Suprapubic skin (tissue), 4 donors: ENCODE results near the gene ZDHHC14. TPM values are rescaled to one million over a fixed set of nuclear protein-coding genes. Genes with fewer than 3 reads are reported as not detected.

Experiments
- DNase-seq, 2 donors: peaks; one replicate each; pipeline ENCODE4 v3.0.0-alpha.2; 2019; ENCODE audit warnings: low spot score in 2 of 2
- H3K27ac ChIP-seq: fragments of 200-600 bp; sonication (generic); one replicate; pipeline ENCODE4 v1.5.1; 2019
- H3K27me3 ChIP-seq: fragments of 200-600 bp; sonication (generic); one replicate; pipeline ENCODE4 v1.5.1; 2019
- H3K36me3 ChIP-seq: fragments of 200-600 bp; sonication (generic); one replicate; pipeline ENCODE4 v1.5.1; 2019
- H3K4me1 ChIP-seq: fragments of 200-600 bp; sonication (generic); one replicate; pipeline ENCODE4 v1.5.1; 2019
- H3K4me3 ChIP-seq: fragments of 200-600 bp; sonication (generic); one replicate; pipeline ENCODE4 v1.5.1; 2019; ENCODE audit warnings: mild to moderate bottlenecking
- H3K9me3 ChIP-seq: fragments of 200-600 bp; sonication (generic); one replicate; pipeline ENCODE4 v1.5.1; 2019
- EP300 ChIP-seq: sonication (generic); formaldehyde crosslinking; IDR thresholded peaks from one replicate; pipeline ENCODE4 v1.6.1; 2017; ENCODE audit warnings: antibody characterized with exemption
- POLR2A ChIP-seq, 2 donors: fragments of 450-650 bp; IDR thresholded peaks; one replicate each; pipeline ENCODE4 v1.6.1; 2017; ENCODE audit warnings: antibody characterized with exemption in 2 of 2, mild to moderate bottlenecking in 2 of 2, moderate library complexity in 2 of 2
- POLR2AphosphoS5 ChIP-seq, 3 donors: sonication (generic); formaldehyde crosslinking; IDR thresholded peaks; one replicate each; pipeline ENCODE4 v1.6.1; 2017; ENCODE audit warnings: antibody characterized with exemption in 3 of 3
- WGBS: methylation state at CpG from one replicate; pipeline ENCODE4 v1.1.5; 2018; 5-methylcytosine and 5-hydroxymethylcytosine counted together
- total RNA-seq, 4 donors: library from RNA; depleted of rRNA; stranded (reverse); fragments of >200 nt; gene quantifications; one replicate each; pipeline ENCODE4 v1.1.0, GENCODE V29; 2016
- TF ChIP-seq, protein P1 (sequence below), 2 donors: fragments of 200-600 bp in 1 of 2; fragments of 450-650 bp in 1 of 2; sonication (generic) in 1 of 2; IDR thresholded peaks; one replicate each; pipeline ENCODE4 v1.5.1; 2016 to 2019; ENCODE audit warnings: antibody characterized with exemption in 2 of 2, mild to moderate bottlenecking in 1 of 2, moderate library complexity in 1 of 2

Gene ZDHHC14
- total RNA-seq, 4 donors from 2014 or later = 4.3 to 9.9 (median 7.7) TPM

DNA sequence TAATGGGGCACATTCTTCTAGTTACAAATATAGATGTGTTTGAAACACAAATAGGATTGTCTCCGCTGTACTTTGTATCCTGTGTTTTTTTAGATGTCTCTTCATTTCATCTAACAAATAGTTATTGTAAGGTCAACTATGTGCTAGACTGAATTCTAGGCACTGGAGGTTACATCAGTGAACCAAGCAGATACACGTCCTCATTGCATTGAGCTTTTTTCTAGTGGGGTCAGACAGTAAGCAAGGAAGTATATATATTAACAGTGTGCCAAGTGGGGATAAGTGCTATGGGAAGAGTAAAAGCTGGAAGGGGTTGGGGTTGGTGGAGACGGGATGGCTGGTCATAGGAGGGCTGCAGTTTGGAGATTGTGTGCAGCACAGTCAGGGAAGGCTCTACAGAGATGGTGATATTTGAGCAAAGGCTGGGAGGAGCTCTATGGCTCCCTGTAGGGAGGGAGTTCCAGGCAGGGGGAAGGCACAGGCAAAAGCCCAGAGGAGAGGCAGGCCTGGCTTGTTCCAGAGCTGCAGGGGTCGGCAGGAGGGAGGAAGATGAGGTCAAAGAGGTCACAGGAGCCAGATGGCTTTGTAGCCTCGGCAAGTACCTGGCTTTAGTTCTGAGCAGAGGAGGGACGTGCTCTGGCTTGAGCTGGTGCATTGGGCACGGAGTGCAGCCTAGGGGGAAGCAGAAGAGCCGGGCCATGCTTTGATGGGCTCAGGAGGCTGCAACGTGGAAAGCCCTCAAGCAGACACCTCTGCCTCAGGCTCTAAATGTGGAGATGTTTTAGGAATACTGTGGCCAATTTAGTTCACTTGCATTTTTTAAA lies 152.3 kb downstream of the ZDHHC14 start:
- WGBS = 69% methylated on average over 9 of the region's 9 CpGs
- Histone ChIP-seq H3K9me3 (no peaks in the 10 kb centered on the region), H3K4me1 (peaks cover 45% of the 10 kb centered on the region), H3K27me3 (no peaks in the 10 kb centered on the region), H3K4me3 (no peak overlapping the region), H3K27ac (no peak overlapping the region), H3K36me3 (no peaks in the 10 kb centered on the region)
- DNase-seq = no peak
- TF ChIP-seq, protein P1, sequence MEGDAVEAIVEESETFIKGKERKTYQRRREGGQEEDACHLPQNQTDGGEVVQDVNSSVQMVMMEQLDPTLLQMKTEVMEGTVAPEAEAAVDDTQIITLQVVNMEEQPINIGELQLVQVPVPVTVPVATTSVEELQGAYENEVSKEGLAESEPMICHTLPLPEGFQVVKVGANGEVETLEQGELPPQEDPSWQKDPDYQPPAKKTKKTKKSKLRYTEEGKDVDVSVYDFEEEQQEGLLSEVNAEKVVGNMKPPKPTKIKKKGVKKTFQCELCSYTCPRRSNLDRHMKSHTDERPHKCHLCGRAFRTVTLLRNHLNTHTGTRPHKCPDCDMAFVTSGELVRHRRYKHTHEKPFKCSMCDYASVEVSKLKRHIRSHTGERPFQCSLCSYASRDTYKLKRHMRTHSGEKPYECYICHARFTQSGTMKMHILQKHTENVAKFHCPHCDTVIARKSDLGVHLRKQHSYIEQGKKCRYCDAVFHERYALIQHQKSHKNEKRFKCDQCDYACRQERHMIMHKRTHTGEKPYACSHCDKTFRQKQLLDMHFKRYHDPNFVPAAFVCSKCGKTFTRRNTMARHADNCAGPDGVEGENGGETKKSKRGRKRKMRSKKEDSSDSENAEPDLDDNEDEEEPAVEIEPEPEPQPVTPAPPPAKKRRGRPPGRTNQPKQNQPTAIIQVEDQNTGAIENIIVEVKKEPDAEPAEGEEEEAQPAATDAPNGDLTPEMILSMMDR (IDR thresholded peaks at IDR 0.05) = no peak
- no peak for TF ChIP-seq POLR2A (IDR thresholded peaks at IDR 0.05)
- no peak for TF ChIP-seq POLR2AphosphoS5 (IDR thresholded peaks at IDR 0.05)
- no peak for TF ChIP-seq EP300

DNA sequence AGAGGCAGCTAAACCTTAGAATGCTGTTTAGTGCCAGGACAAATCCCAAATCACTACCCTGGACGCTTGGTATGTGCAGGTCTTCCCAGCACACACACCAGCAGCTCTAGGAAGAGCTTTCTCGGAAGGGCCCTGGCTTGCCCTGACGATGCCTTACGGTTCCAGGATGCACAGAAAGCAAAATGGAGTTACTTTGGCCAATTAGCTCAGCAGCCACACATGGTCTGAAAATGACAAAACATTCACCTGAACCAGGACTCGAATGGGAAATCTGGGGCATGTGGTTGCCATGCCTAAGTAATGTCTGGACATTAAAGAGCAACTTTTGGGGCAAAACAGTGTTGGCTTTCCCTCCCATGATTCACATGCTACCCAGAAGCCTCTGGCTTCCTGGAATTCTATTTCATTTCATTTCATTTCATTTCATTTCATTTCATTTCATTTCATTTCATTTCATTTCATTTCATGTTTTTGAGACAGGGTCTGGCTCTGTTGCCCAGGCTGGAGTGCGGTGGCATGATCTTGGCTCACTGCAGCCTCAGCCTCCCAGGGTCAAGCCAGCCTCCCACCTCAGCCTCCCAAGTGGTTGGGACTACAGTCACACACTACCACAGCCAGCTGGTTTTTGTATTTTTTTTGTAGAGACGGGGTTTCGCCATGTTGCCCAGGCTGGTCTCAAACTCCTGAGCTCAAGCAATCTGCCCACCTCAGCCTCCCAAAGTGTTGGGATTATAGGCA lies 153.3 kb downstream of the ZDHHC14 start:
- Histone ChIP-seq H3K4me1 (peaks cover 37% of the 10 kb centered on the region), H3K36me3 (no peaks in the 10 kb centered on the region), H3K27me3 (no peaks in the 10 kb centered on the region), H3K9me3 (no peaks in the 10 kb centered on the region), H3K4me3 (no peak overlapping the region), H3K27ac (no peak overlapping the region)
- WGBS = 93% methylated on average over 8 of the region's 8 CpGs
- DNase-seq = no peak
- no peak for TF ChIP-seq EP300
- no peak for TF ChIP-seq POLR2A (IDR thresholded peaks at IDR 0.05)
- TF ChIP-seq POLR2AphosphoS5 (IDR thresholded peaks at IDR 0.05) = no peak
- TF ChIP-seq, protein P1 (IDR thresholded peaks at IDR 0.05) = no peak

DNA sequence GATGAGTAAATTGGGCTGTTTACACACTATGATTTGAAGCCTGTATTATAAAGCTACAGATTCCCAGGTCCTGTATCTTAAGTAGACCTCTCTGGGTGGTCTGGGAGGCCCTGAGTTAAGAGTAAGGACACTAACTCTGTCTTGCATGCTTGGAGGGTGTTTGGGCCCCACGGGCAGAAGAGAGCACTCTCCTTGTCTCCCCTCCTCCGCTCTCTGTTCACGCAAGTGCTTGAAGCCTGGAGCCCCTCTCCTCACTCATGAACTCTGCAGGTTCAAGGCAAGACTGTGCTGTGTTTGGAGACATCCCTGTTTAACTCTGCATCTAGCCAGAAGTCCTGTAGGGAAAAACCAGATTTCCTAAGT lies 154.0 kb downstream of the ZDHHC14 start:
- H3K36me3 ChIP-seq = no peaks in the 10 kb centered on the region
- DNase-seq = no peak
- 84% methylated on average over 3 of the region's 3 CpGs for WGBS
- peaks cover 37% of the 10 kb centered on the region for H3K4me1 ChIP-seq
- H3K9me3 ChIP-seq = no peaks in the 10 kb centered on the region
- no peaks in the 10 kb centered on the region for H3K27me3 ChIP-seq
- H3K4me3 ChIP-seq = no peak overlapping the region
- no peak for TF ChIP-seq EP300
- TF ChIP-seq, protein P1 (IDR thresholded peaks at IDR 0.05) = no peak
- no peak for TF ChIP-seq POLR2A (IDR thresholded peaks at IDR 0.05)
- no peak for TF ChIP-seq POLR2AphosphoS5 (IDR thresholded peaks at IDR 0.05)
- H3K27ac ChIP-seq = no peak overlapping the region

DNA sequence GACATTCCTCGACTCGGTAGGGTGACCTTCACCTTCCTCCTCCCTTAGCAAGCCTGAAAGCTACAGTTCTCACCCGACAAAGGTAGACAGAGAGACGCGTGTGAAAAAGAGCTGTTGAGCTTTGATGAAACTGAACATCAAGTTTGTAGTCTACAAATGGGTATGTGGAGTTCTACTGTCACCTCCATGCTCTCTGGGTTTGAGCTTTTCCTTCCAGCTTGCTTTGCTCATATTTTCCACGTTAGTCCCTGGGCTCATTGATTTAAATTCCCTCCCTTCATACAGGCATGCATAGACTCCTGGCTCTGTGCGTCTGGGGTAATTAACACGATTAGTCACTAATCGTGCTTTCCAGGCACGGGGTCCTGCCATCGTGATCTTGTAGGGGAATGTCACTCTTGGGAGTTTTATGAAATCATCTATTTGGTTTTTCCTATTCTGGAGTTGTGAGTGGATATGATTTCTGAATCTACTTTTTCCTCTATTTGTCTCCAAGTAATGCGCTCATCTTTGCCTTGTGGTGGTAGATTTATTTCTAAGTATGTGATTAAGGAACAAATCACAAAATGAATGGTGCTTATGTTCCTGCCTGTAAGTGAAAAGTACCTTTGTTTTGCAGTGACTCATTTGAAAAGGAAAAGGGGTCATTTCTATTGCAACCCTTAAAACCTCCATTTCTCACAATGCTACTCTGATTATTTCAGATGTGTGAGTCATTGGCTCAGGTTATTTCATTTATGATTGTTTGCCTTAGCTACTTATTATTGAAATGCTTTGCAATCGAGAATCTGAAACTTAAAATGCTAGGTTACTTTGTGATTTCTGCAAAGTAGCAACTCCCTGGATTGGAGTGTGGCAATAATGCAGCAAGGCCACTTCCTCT lies 154.6 kb downstream of the ZDHHC14 start:
- H3K27me3 ChIP-seq = no peaks in the 10 kb centered on the region
- peak overlapping the region; percentile 50 for H3K27ac ChIP-seq
- no peaks in the 10 kb centered on the region for H3K9me3 ChIP-seq
- 41% methylated on average over 13 of the region's 13 CpGs for WGBS
- no peak overlapping the region for H3K4me3 ChIP-seq
- no peak for DNase-seq
- no peaks in the 10 kb centered on the region for H3K36me3 ChIP-seq
- peaks cover 37% of the 10 kb centered on the region for H3K4me1 ChIP-seq
- TF ChIP-seq, protein P1 (IDR thresholded peaks at IDR 0.05) = no peak
- no peak for TF ChIP-seq EP300
- TF ChIP-seq POLR2AphosphoS5 (IDR thresholded peaks at IDR 0.05) = no peak
- no peak for TF ChIP-seq POLR2A (IDR thresholded peaks at IDR 0.05)
